GM12892 (cell line): ENCODE measurements around the gene FBXL20.

ENCODE experiments used
- POLR2A ChIP-seq: IDR thresholded peaks from 2 replicates; pipeline ENCODE4 v1.6.1; 2011; ENCODE audit warnings: low read depth, low read length, control low read depth
- TAF1 ChIP-seq: IDR thresholded peaks from 2 replicates; pipeline ENCODE4 v1.6.1; 2011; ENCODE audit warnings: low read depth, mild to moderate bottlenecking, control low read depth, low read length, borderline replicate concordance

DNA sequence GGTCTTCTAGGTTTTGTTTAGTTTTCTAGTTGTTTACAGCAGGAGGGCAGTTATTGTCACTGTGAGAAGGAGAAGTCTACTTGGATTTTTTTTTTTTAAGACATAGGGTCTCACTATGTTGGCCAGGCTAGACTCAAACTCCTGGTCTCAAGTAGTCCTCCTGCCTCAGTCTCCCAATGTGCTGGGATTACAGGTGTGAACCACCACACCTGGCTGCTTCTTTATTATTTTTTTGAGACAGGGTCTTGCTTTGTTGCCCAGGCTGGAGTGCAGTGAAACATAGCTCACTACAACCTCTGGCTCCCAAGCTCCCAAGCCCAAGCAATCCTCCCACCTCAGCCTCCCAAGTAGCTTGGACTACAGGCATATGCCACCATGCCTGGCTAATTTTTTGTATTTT lies 107.4 kb downstream of the FBXL20 start:
- TF ChIP-seq TAF1, result no peak
- no peak for TF ChIP-seq POLR2A
